C4-2B (cell line): ENCODE measurements around the gene FGD5.

Experiments
- CTCF ChIP-seq: fragments of 450-650 bp; conservative IDR thresholded peaks from 2 replicates; pipeline ENCODE4 v1.5.1; 2017; ENCODE audit warnings: mild to moderate bottlenecking
- ZFX ChIP-seq: fragments of 450-650 bp; IDR thresholded peaks from 2 replicates; pipeline ENCODE4 v1.6.1; 2017

DNA sequence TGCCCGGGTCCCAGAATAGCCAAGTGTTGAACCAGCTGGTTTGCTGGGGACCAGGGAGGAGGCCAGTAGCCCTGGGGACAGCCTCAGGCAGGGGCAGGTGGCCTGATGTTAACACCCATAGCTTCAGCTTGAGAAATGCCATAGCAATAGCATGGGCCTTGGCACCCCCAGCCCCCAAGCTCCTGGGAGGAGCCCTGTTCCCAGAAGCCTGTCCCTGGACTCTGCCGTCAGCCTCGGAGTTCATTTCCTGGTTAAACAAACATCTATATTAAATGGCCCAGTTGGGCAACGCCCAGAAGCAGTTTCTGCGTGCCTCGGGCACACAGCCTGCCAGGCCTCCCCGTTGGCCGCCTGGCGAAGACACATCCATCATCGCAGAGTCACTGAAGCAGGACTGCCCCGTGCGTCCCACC lies 58.2 kb downstream of the FGD5 start:
- no peak for TF ChIP-seq CTCF
- no peak for TF ChIP-seq ZFX
